Fibroblast of pulmonary artery (primary cell): ENCODE data around the gene RSPH10B2.
"Not testable (repeated sequence)": the region's sequence is repeated elsewhere in the genome, so short reads cannot be mapped to it uniquely, and the experiment has no call there.

Experiments
- DNase-seq: peaks from one replicate; pipeline ENCODE4 v3.0.0-alpha.2; 2010; ENCODE audit warnings: low read depth
- H3K4me3 ChIP-seq: replicated peaks from 2 replicates; pipeline ENCODE4 v1.5.1; 2011; ENCODE audit warnings: low read depth, mild to moderate bottlenecking, control low read depth, low read length, moderate library complexity
- CTCF ChIP-seq: IDR thresholded peaks from 2 replicates; pipeline ENCODE4 v1.5.1; 2011; ENCODE audit warnings: mild to moderate bottlenecking, control low read depth, low read length, inconsistent platforms; ENCODE audit errors: missing control alignments

RSPH10B2 gene

GRCh38 chr7:6826151-6826550 lies 72.2 kb downstream of the RSPH10B2 start, which contains the start of gene CCZ1B:
Gene CCZ1B (minus strand): TSS chr7:6826275. CDS start chr7:6826197, 78 bp downstream.
- peak; percentile 65 for DNase-seq
- TF ChIP-seq CTCF = peak; percentile 17
- peak within 1 kb of the TSS; percentile 57 for H3K4me3 ChIP-seq

GRCh38 chr7:6827180-6827579 lies 73.3 kb downstream of the RSPH10B2 start:
- H3K4me3 ChIP-seq, DNase-seq: not testable (repeated sequence)

GRCh38 chr7:6829616-6830015 lies 75.7 kb downstream of the RSPH10B2 start:
- not testable (repeated sequence) for DNase-seq

GRCh38 chr7:6830026-6830425 lies 76.1 kb downstream of the RSPH10B2 start:
- DNase-seq, H3K4me3 ChIP-seq: not testable (repeated sequence)

More at GRCh38 chr7:6829616-6830015, 75.7 kb downstream of the RSPH10B2 start:
- not testable (repeated sequence) for H3K4me3 ChIP-seq

- DNase-seq = no peak
Observed at GRCh38 chr7:6831018-6831725, 77.3 kb downstream of the RSPH10B2 start.

GRCh38 chr7:6833636-6834035 lies 79.7 kb downstream of the RSPH10B2 start:
- DNase-seq = no peak
- no peak overlapping the region for H3K4me3 ChIP-seq
- TF ChIP-seq CTCF = no peak

More at GRCh38 chr7:6831018-6831725, 77.3 kb downstream of the RSPH10B2 start:
- TF ChIP-seq CTCF = no peak
- H3K4me3 ChIP-seq = no peak overlapping the region

GRCh38 chr7:6835521-6835920 lies 81.6 kb downstream of the RSPH10B2 start:
- DNase-seq, H3K4me3 ChIP-seq: not testable (repeated sequence)

GRCh38 chr7:6837081-6837480 lies 83.2 kb downstream of the RSPH10B2 start:
- H3K4me3 ChIP-seq, DNase-seq: not testable (repeated sequence)

- not testable (repeated sequence) for DNase-seq, H3K4me3 ChIP-seq
Observed at GRCh38 chr7:6842278-6842921, 88.5 kb downstream of the RSPH10B2 start.

- not testable (repeated sequence) for H3K4me3 ChIP-seq, DNase-seq
Observed at GRCh38 chr7:6843092-6843491, 89.2 kb downstream of the RSPH10B2 start.

GRCh38 chr7:6843654-6844053 lies 89.8 kb downstream of the RSPH10B2 start:
- H3K4me3 ChIP-seq, DNase-seq: not testable (repeated sequence)

- not testable (repeated sequence) for DNase-seq, H3K4me3 ChIP-seq
Observed at GRCh38 chr7:6845971-6846449, 92.1 kb downstream of the RSPH10B2 start.

- not testable (repeated sequence) for DNase-seq
Observed at GRCh38 chr7:6847751-6848150, 93.8 kb downstream of the RSPH10B2 start.

More at GRCh38 chr7:6847751-6848150, 93.8 kb downstream of the RSPH10B2 start:
- H3K4me3 ChIP-seq = not testable (repeated sequence)
